Activated gamma-delta T cell treated with anti-CD3 and anti-CD28 coated beads, Interleukin-2, amount 50 U/mL, for 16 hours (primary cell): ENCODE data around the gene SNUPN.
"Not testable (repeated sequence)": the region's sequence is repeated elsewhere in the genome, so short reads cannot be mapped to it uniquely, and the experiment has no call there.

Experiments
- DNase-seq: peaks from one replicate; pipeline ENCODE4 v3.0.0-alpha.2; 2020; ENCODE audit warnings: low read depth

Gene SNUPN

GRCh38 chr15:75637245-75638009 is 11.9 kb upstream of the SNUPN start:
- DNase-seq: no peak

- DNase-seq: no peak
Measured at GRCh38 chr15:75636026-75636425, 10.5 kb upstream of the SNUPN start.

- DNase-seq: not testable (repeated sequence)
Measured at GRCh38 chr15:75633922-75634321, 8.4 kb upstream of the SNUPN start.

- DNase-seq: no peak
Measured at GRCh38 chr15:75631935-75632334, 6.4 kb upstream of the SNUPN start.

- no peak for DNase-seq
Measured at GRCh38 chr15:75622505-75622904, 3.0 kb downstream of the SNUPN start.

GRCh38 chr15:75620841-75621391 is 4.6 kb downstream of the SNUPN start:
- no peak for DNase-seq

- DNase-seq: no peak
Measured at GRCh38 chr15:75620058-75620820, 5.3 kb downstream of the SNUPN start.

GRCh38 chr15:75616766-75617165 is 8.8 kb downstream of the SNUPN start:
- no peak for DNase-seq

GRCh38 chr15:75606711-75607699 is 18.5 kb downstream of the SNUPN start:
- no peak for DNase-seq

GRCh38 chr15:75606026-75606425 is 19.5 kb downstream of the SNUPN start:
- no peak for DNase-seq

- no peak for DNase-seq
Measured at GRCh38 chr15:75599401-75599800, 26.1 kb downstream of the SNUPN start.

- no peak for DNase-seq
Measured at GRCh38 chr15:75598361-75598760, 27.2 kb downstream of the SNUPN start.

- no peak for DNase-seq
Measured at GRCh38 chr15:75597667-75598341, 27.7 kb downstream of the SNUPN start.

- DNase-seq: no peak
Measured at GRCh38 chr15:75596703-75597345, 28.7 kb downstream of the SNUPN start.

GRCh38 chr15:75594276-75594675 is 31.2 kb downstream of the SNUPN start:
- DNase-seq: no peak

GRCh38 chr15:75591655-75592364 is 33.7 kb downstream of the SNUPN start:
- no peak for DNase-seq

- DNase-seq: no peak
Measured at GRCh38 chr15:75590239-75590638, 35.3 kb downstream of the SNUPN start.

- no peak for DNase-seq
Measured at GRCh38 chr15:75589071-75589470, 36.5 kb downstream of the SNUPN start.

GRCh38 chr15:75586422-75586821 is 39.1 kb downstream of the SNUPN start:
- not testable (repeated sequence) for DNase-seq

GRCh38 chr15:75584121-75584520 is 41.4 kb downstream of the SNUPN start:
- no peak for DNase-seq
